Sigmoid colon (tissue), 7 donors: Measurements from ENCODE around the gene RAB37. TPM values are rescaled to one million over a fixed set of nuclear protein-coding genes. Genes with fewer than 3 reads are reported as not detected.

ENCODE experiments used
- DNase-seq: peaks from one replicate; pipeline ENCODE4 v3.0.0-alpha.2; 2019
- H3K27ac ChIP-seq, 4 donors: fragments of 200-600 bp; sonication (generic); one replicate each; pipeline ENCODE4 v1.5.1; 2016 to 2019; ENCODE audit warnings: mild to moderate bottlenecking in 1 of 4
- H3K27me3 ChIP-seq, 3 donors: fragments of 200-600 bp; sonication (generic); one replicate each; pipeline ENCODE4 v1.5.1; 2019; ENCODE audit warnings: mild to moderate bottlenecking in 1 of 3
- H3K36me3 ChIP-seq, 4 donors: fragments of 200-600 bp; sonication (generic); one replicate each; pipeline ENCODE4 v1.5.1; 2016 to 2019
- H3K4me1 ChIP-seq, 4 donors: fragments of 200-600 bp; sonication (generic); one replicate each; pipeline ENCODE4 v1.5.1; 2017 to 2019
- H3K4me3 ChIP-seq, 4 donors: fragments of 200-600 bp; sonication (generic); one replicate each; pipeline ENCODE4 v1.5.1; 2017 to 2019; ENCODE audit warnings: mild to moderate bottlenecking in 2 of 4, moderate library complexity in 1 of 4
- H3K9me3 ChIP-seq, 4 donors: fragments of 200-600 bp in 3 of 4; sonication (generic) in 3 of 4; one replicate each; pipeline versions ENCODE4 v1.5.1 to v1.6.1; 2013 to 2019
- CTCF ChIP-seq, 4 experiments: fragments of 450-650 bp in 3 of 4; fragments of 200-600 bp in 1 of 4; IDR thresholded peaks; one replicate each; pipeline ENCODE4 v1.5.1; 2016 to 2019; ENCODE audit warnings: antibody characterized with exemption in 4 of 4, mild to moderate bottlenecking in 3 of 4, moderate library complexity in 2 of 4
- EP300 ChIP-seq, 4 donors: sonication (generic); formaldehyde crosslinking; IDR thresholded peaks; one replicate each; pipeline ENCODE4 v1.6.1; 2017; ENCODE audit warnings: antibody characterized with exemption in 4 of 4
- POLR2A ChIP-seq, 2 donors: fragments of 450-650 bp; IDR thresholded peaks; one replicate each; pipeline ENCODE4 v1.6.1; 2016; ENCODE audit warnings: antibody characterized with exemption in 2 of 2, mild to moderate bottlenecking in 2 of 2, moderate library complexity in 2 of 2
- POLR2AphosphoS5 ChIP-seq, 4 donors: sonication (generic); formaldehyde crosslinking; IDR thresholded peaks; one replicate each; pipeline ENCODE4 v1.6.1; 2017; ENCODE audit warnings: antibody characterized with exemption in 4 of 4
- WGBS, 2 donors: extraction: QIAGEN DNeasy Blood & Tissue Kit; methylation state at CpG; one replicate each; pipeline ENCODE4 v1.1.7; 2013; 5-methylcytosine and 5-hydroxymethylcytosine counted together
- intact Hi-C: fragments of 100-400 bp; cut with DNase I; formaldehyde crosslinking; loops from one replicate; pipeline ENCODE4 v1.15.1; 2023
- polyA plus RNA-seq, 3 donors: library from polyadenylated mRNA; stranded (reverse); fragments of 200-250 nt; gene quantifications; one replicate each; pipeline ENCODE4 v1.2.3, GENCODE V29; 2013
- total RNA-seq, 4 donors: library from RNA; depleted of rRNA; stranded (reverse); fragments of >200 nt; gene quantifications; one replicate each; pipeline ENCODE4 v1.1.0, GENCODE V29; 2016
- donor health status: healthy with polysubstance abuse.
- donor health status: Bipolar disorder and iron deficiency.
- donor health status: healthy.

Gene RAB37
- total and polyA plus RNA-seq, 7 donors = 0.54 to 28.8 (median 4.1) TPM

DNA sequence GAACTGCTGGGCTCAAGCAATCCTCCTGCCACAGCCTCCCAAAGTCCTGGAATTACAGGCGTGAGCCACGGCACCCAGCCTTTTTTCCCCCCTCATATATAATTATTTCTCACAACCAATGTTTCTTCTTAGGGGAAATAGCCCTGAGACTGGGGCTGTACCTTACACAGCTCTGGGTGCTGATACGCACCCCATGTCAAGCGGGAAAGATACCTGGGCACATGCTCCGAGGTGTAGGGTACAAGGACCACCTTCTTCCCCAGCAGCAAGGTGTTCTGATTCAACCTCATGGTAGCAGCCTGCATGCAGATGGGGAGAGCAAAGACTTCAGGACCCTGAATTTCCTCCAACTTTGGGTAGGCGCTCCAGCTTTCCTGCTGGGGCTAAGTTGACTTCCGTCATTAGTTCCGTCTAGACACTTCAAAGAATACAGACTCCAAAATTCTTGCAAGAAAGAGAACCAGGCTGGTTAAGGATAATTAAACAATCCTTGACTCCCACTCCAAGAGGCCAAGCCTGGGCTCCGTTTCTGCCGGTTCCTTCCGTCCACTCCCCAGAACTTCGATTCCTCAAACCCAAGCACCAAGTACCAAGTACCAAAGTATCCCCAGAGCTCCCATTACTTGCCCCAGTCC, 38.5 kb downstream of the RAB37 start:
- WGBS, 2 donors = 37 to 38% methylated on average over 12 of the region's 12 CpGs
- DNase-seq = no peak
- H3K27me3 ChIP-seq = no peaks in the 10 kb centered on the region
- peaks cover 12 to 38% (median 29%) of the 10 kb centered on the region in 4 donors for H3K36me3 ChIP-seq
- H3K4me3 ChIP-seq = peak overlapping the region; percentile 47 to 90 (median 77)
- peak overlapping the region; percentile 66 to 80 (median 74) for H3K27ac ChIP-seq
- H3K9me3 ChIP-seq = no peaks in the 10 kb centered on the region
- TF ChIP-seq EP300 (IDR thresholded peaks at IDR 0.05) = no peak
- no peak for TF ChIP-seq POLR2AphosphoS5 (IDR thresholded peaks at IDR 0.05)
- no peak for TF ChIP-seq CTCF (IDR thresholded peaks at IDR 0.05)
- TF ChIP-seq POLR2A (IDR thresholded peaks at IDR 0.05) = no peak
- intact Hi-C loops = loop anchor here (1.0 to 5.0 kb wide), 2 partner anchors 27 to 97 kb away; partner anchors contain the start of genes FDXR and NHERF1
- peaks cover 0 to 33% (median 21%) of the 10 kb centered on the region in 4 donors for H3K4me1 ChIP-seq

DNA sequence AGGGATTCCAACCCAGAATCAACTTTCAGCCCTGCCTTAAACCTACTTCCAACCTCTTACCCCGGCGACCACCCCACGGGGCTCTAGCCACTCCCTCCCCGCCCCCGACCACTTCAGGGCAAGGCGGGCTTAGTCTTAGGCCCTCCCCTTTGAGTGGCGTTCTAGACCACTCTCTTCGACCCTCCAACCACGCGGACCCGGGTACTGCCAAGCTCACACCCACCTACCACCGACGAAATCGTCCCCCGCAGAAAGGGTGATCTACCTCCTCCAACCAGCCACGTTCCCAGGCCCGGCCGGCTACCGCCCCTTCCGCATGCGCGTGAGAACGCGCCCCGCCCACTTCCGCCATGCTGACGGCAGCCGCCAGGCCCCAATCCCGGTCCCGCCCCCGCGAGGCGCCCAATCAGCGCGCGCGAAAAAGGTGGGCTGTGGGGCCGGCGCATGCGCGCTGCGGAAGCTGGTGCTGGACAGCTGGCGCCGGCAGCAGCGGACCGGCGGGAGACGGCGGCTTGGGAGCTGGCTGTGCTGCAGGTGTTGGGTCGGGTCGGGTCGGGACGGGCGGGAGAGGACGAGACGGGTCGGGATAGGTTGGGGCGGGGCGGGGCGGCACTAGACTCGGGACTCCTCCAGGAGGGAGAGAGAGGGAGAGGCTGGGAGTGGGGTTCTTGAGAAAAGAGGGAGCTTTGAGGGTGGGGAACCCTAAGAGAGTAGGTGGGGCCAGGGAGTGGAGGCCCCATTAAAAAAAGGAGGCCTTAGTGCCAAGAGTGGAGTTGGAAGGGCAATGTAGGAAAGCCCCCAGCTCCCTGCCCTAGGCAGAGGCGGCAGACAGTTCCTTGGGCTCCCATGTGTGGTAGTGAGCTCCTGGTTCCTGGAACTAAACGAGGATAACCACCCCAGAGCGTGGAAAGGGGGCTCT, 39.2 kb downstream of the RAB37 start, which contains the start of gene NAT9:
NAT9 (minus strand) TSS at position 302 of the 919 bp plus-strand sequence. CDS start 647 bp downstream, outside the sequence.
- peak; percentile 99 for DNase-seq
- H3K27me3 ChIP-seq = no peaks in the 10 kb centered on the region
- H3K9me3 ChIP-seq = no peaks in the 10 kb centered on the region
- H3K36me3 ChIP-seq = peaks cover 12 to 32% (median 22%) of the 10 kb centered on the region in 4 donors
- peak within 1 kb of the TSS; percentile 66 to 80 (median 74) for H3K27ac ChIP-seq
- peak in 1 of 4 donors; percentile 46 for TF ChIP-seq EP300 (IDR thresholded peaks at IDR 0.05)
- TF ChIP-seq POLR2AphosphoS5 (IDR thresholded peaks at IDR 0.05) = peak in 3 of 4 donors; percentile 83 to 85 (median 83)
- TF ChIP-seq POLR2A (IDR thresholded peaks at IDR 0.05) = peak in 1 of 2 donors; percentile 26
- no peak for TF ChIP-seq CTCF (IDR thresholded peaks at IDR 0.05)
- peak within 1 kb of the TSS; percentile 47 to 90 (median 77) for H3K4me3 ChIP-seq
- H3K4me1 ChIP-seq = peaks cover 0 to 33% (median 21%) of the 10 kb centered on the region in 4 donors
- 1% methylated on average over 64 of the region's 64 CpGs for WGBS, 2 donors
- intact Hi-C loops = loop anchor here (1.0 to 5.0 kb wide), 2 partner anchors 28 to 96 kb away; partner anchors contain the start of genes FDXR and NHERF1

DNA sequence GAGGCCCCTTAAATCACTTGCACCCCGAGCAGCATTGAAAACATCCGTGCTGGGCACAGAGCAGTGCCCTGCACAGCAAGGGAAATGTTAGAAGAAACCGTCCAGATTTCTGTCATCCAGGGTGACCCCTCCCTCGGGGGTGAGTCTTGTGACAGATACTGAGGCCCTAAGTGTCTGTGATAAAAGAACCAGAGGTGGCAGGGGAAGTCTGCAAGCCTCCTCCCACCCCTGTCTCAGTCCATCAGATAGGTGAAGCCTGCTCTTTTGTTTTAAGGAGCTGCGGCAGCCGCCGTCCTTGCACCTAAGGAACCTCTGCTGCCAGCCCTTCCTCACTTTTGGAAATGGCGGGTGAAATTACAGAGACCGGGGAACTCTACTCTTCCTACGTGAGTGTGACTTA, 39.9 kb downstream of the RAB37 start:
- peak overlapping the region in 2 of 4 donors; percentile 66 to 78 for H3K27ac ChIP-seq
- intact Hi-C loops = loop anchor here (1.0 to 5.0 kb wide), 2 partner anchors 29 to 95 kb away; partner anchors contain the start of genes FDXR and NHERF1

More for the DNA sequence above, 39.9 kb downstream of the RAB37 start:
- Histone ChIP-seq H3K4me3 (peak overlapping the region; percentile 47 to 90 (median 77)), H3K9me3 (no peaks in the 10 kb centered on the region), H3K27me3 (no peaks in the 10 kb centered on the region), H3K4me1 (peaks cover 0 to 33% (median 21%) of the 10 kb centered on the region in 4 donors), H3K36me3 (peaks cover 12 to 29% (median 15%) of the 10 kb centered on the region in 4 donors)
- no peak for DNase-seq
- 40 to 43% methylated on average over 10 of the region's 10 CpGs for WGBS, 2 donors
- TF ChIP-seq CTCF (IDR thresholded peaks at IDR 0.05) (no peak), POLR2A (IDR thresholded peaks at IDR 0.05) (no peak), POLR2AphosphoS5 (IDR thresholded peaks at IDR 0.05) (no peak), EP300 (IDR thresholded peaks at IDR 0.05) (no peak)
